Tibial nerve (tissue), 4 donors: Measurements from ENCODE around the gene BCAR3. TPM values are rescaled to one million over a fixed set of nuclear protein-coding genes. Genes with fewer than 3 reads are reported as not detected.

Source experiments
- DNase-seq, 2 donors: peaks; one replicate each; pipeline ENCODE4 v3.0.0-alpha.2; 2019; ENCODE audit warnings: low spot score in 2 of 2
- H3K27ac ChIP-seq, 4 donors: fragments of 200-600 bp; sonication (generic) in 3 of 4; one replicate each; pipeline ENCODE4 v1.5.1; 2017 to 2019; ENCODE audit warnings: mild to moderate bottlenecking in 1 of 4
- H3K27me3 ChIP-seq, 2 donors: fragments of 200-600 bp; sonication (generic) in 1 of 2; one replicate each; pipeline versions ENCODE4 v1.5.1 to v1.6.0; 2017 to 2019
- H3K36me3 ChIP-seq, 3 donors: fragments of 200-600 bp; sonication (generic); one replicate each; pipeline ENCODE4 v1.5.1; 2018 to 2019
- H3K4me1 ChIP-seq, 4 donors: fragments of 200-600 bp; sonication (generic) in 3 of 4; one replicate each; pipeline ENCODE4 v1.5.1; 2017 to 2019
- H3K4me3 ChIP-seq, 4 donors: fragments of 200-600 bp; sonication (generic) in 3 of 4; one replicate each; pipeline ENCODE4 v1.5.1; 2017 to 2019; ENCODE audit warnings: mild to moderate bottlenecking in 1 of 4, moderate library complexity in 1 of 4
- H3K9me3 ChIP-seq, 4 donors: fragments of 200-600 bp; sonication (generic) in 3 of 4; one replicate each; pipeline ENCODE4 v1.5.1; 2017 to 2019
- CTCF ChIP-seq, 5 experiments: fragments of 200-600 bp in 3 of 5; fragments of 450-650 bp in 2 of 5; sonication (generic) in 3 of 5; IDR thresholded peaks; one replicate each; pipeline ENCODE4 v1.5.1; 2016 to 2019; ENCODE audit warnings: antibody characterized with exemption in 5 of 5, mild to moderate bottlenecking in 3 of 5, moderate library complexity in 2 of 5
- EP300 ChIP-seq, 2 donors: sonication (generic); formaldehyde crosslinking; IDR thresholded peaks; one replicate each; pipeline ENCODE4 v1.6.1; 2017; ENCODE audit warnings: antibody characterized with exemption in 2 of 2, mild to moderate bottlenecking in 1 of 2
- POLR2A ChIP-seq, 2 donors: fragments of 450-650 bp; IDR thresholded peaks; one replicate each; pipeline ENCODE4 v1.6.1; 2017; ENCODE audit warnings: antibody characterized with exemption in 2 of 2, mild to moderate bottlenecking in 2 of 2, moderate library complexity in 2 of 2
- WGBS, 2 donors: methylation state at CpG; one replicate each; pipeline ENCODE4 v1.1.5; 2018; 5-methylcytosine and 5-hydroxymethylcytosine counted together
- total RNA-seq, 4 donors: library from RNA; depleted of rRNA; stranded (reverse); fragments of >200 nt; gene quantifications; one replicate each; pipeline ENCODE4 v1.1.0, GENCODE V29; 2016

BCAR3 gene
- total RNA-seq, 4 donors from 2014 or later: 26.2 to 41.8 (median 36.5) TPM

GRCh38 chr1:93608187-93609109, 73.2 kb downstream of the BCAR3 start:
- Histone ChIP-seq H3K4me1 (peaks cover 0 to 71% (median 22%) of the 10 kb centered on the region in 4 donors), H3K27ac (peak overlapping the region in 2 of 4 donors; percentile 38 to 60), H3K36me3 (no peaks in the 10 kb centered on the region), H3K9me3 (no peaks in the 10 kb centered on the region), H3K4me3 (no peak overlapping the region), H3K27me3 (no peaks in the 10 kb centered on the region)
- DNase-seq: no peak
- WGBS, 2 donors: 51 to 76% methylated on average over 15 of the region's 15 CpGs
- no peak for TF ChIP-seq CTCF (IDR thresholded peaks at IDR 0.05)
- TF ChIP-seq POLR2A (IDR thresholded peaks at IDR 0.05): no peak
- no peak for TF ChIP-seq EP300 (IDR thresholded peaks at IDR 0.05)

- 78 to 87% methylated on average over 5 of the region's 5 CpGs for WGBS, 2 donors
- peak overlapping the region in 2 of 4 donors; percentile 38 to 60 for H3K27ac ChIP-seq
- peaks cover 0 to 71% (median 22%) of the 10 kb centered on the region in 4 donors for H3K4me1 ChIP-seq
- TF ChIP-seq EP300 (IDR thresholded peaks at IDR 0.05) (no peak), POLR2A (IDR thresholded peaks at IDR 0.05) (no peak), CTCF (IDR thresholded peaks at IDR 0.05) (no peak)
- H3K36me3 ChIP-seq: no peaks in the 10 kb centered on the region
- no peak overlapping the region for H3K4me3 ChIP-seq
- no peaks in the 10 kb centered on the region for H3K9me3 ChIP-seq
- no peaks in the 10 kb centered on the region for H3K27me3 ChIP-seq
- DNase-seq: no peak
These were observed 73.8 kb downstream of the BCAR3 start for GRCh38 chr1:93607814-93608186.

GRCh38 chr1:93605812-93606512, 75.7 kb downstream of the BCAR3 start:
- Histone ChIP-seq H3K9me3 (no peaks in the 10 kb centered on the region), H3K4me3 (no peak overlapping the region), H3K27me3 (no peaks in the 10 kb centered on the region), H3K27ac (peak overlapping the region in 1 of 4 donors; percentile 23), H3K36me3 (no peaks in the 10 kb centered on the region), H3K4me1 (peaks cover 0 to 63% (median 23%) of the 10 kb centered on the region in 4 donors)
- TF ChIP-seq POLR2A (IDR thresholded peaks at IDR 0.05) (no peak), CTCF (IDR thresholded peaks at IDR 0.05) (no peak), EP300 (IDR thresholded peaks at IDR 0.05) (no peak)
- 81 to 84% methylated on average over 4 of the region's 4 CpGs for WGBS, 2 donors
- DNase-seq: no peak

GRCh38 chr1:93605026-93605568, 76.5 kb downstream of the BCAR3 start:
- TF ChIP-seq CTCF (IDR thresholded peaks at IDR 0.05) (no peak), POLR2A (IDR thresholded peaks at IDR 0.05) (no peak), EP300 (IDR thresholded peaks at IDR 0.05) (no peak)
- no peaks in the 10 kb centered on the region for H3K36me3 ChIP-seq
- DNase-seq: no peak
- WGBS, 2 donors: 80 to 82% methylated on average over 10 of the region's 10 CpGs
- no peak overlapping the region for H3K4me3 ChIP-seq
- H3K9me3 ChIP-seq: no peaks in the 10 kb centered on the region
- no peak overlapping the region for H3K27ac ChIP-seq
- H3K4me1 ChIP-seq: peaks cover 0 to 65% (median 26%) of the 10 kb centered on the region in 4 donors
- H3K27me3 ChIP-seq: no peaks in the 10 kb centered on the region
